Measurements from ENCODE around the gene THPO. TPM values are rescaled to one million over a fixed set of nuclear protein-coding genes. Genes with fewer than 3 reads are reported as not detected.

THPO gene
- total and polyA plus RNA-seq, 10 of the 15 experiments (the other 5 are each of a cell fraction or from before 2014, with no cell fraction given): not detected

- BruUV-seq (replicated peaks): no TSS peak
- Histone ChIP-seq H3K4me1 (ENCODE audit: control insufficient read depth, insufficient read depth, low read length) (no peaks in the 10 kb centered on the region), H3K79me2 (ENCODE audit: control insufficient read depth, insufficient read depth, low read length) (no peaks in the 10 kb centered on the region), H3K4me2 (ENCODE audit: control insufficient read depth, insufficient read depth) (no peak overlapping the region), H3K9me3 (replicated peaks; ENCODE audit: control insufficient read depth, insufficient read depth, low read length) (no peaks in the 10 kb centered on the region), H3K9ac (ENCODE audit: control insufficient read depth, insufficient read depth, low read length) (no peak overlapping the region), H3K4me3 (no peak overlapping the region), H2AFZ (ENCODE audit: control insufficient read depth, low read depth, low read length) (no peak overlapping the region), H3K27ac (ENCODE audit: control insufficient read depth, insufficient read depth) (no peak overlapping the region), H3K27me3 (replicated peaks in 1 of 2; ENCODE audit: control insufficient read depth in 2 of 2, insufficient read depth in 2 of 2, low read length in 1 of 2) (no peaks in the 10 kb centered on the region; a peak in 1 of 4 replicates), H4K20me1 (ENCODE audit: control insufficient read depth, insufficient read depth) (no peaks in the 10 kb centered on the region), H3K36me3 (ENCODE audit: control insufficient read depth in 2 of 2, insufficient read depth in 2 of 2, low read length in 1 of 2) (no peaks in the 10 kb centered on the region)
- WGBS (ENCODE audit: insufficient coverage, insufficient replicate concordance, low lambda C conversion rate, missing lambda C conversion rate): 25% methylated on average over 12 of the region's 12 CpGs
- CTCF ChIA-PET: no interaction called here
- intact Hi-C loops (cut with micrococcal nuclease; ENCODE audit: unreplicated experiment) (no loop called here), in situ Hi-C loops (cut with MboI) (no loop called here)
- ATAC-seq: no peak
- POLR2A ChIA-PET: no interaction called here
- RAD21 ChIA-PET (ENCODE audit: unreplicated experiment): no interaction called here
- FAIRE-seq: no peak
- DNase-seq (ENCODE audit: low read depth, low spot score): no peak
- no peak for TF ChIP-seq NR2C2 (IDR thresholded peaks at IDR 0.05; ENCODE audit: borderline replicate concordance, control insufficient read depth, insufficient read length, low read depth)
- no peak for TF ChIP-seq HDAC6 (IDR thresholded peaks at IDR 0.05; ENCODE audit: unreplicated experiment)
- no peak for TF ChIP-seq USF1 (IDR thresholded peaks at IDR 0.05; ENCODE audit: borderline replicate concordance, extremely low read length, insufficient read depth, low read depth, low read length)
- no peak for TF ChIP-seq CREM (IDR thresholded peaks at IDR 0.05; ENCODE audit: low read depth)
- no peak for TF ChIP-seq EP300 (IDR thresholded peaks at IDR 0.05; ENCODE audit: borderline replicate concordance in 1 of 2, control insufficient read depth in 1 of 2, low read depth in 2 of 2, low read length in 2 of 2)
- TF ChIP-seq, protein P1, sequence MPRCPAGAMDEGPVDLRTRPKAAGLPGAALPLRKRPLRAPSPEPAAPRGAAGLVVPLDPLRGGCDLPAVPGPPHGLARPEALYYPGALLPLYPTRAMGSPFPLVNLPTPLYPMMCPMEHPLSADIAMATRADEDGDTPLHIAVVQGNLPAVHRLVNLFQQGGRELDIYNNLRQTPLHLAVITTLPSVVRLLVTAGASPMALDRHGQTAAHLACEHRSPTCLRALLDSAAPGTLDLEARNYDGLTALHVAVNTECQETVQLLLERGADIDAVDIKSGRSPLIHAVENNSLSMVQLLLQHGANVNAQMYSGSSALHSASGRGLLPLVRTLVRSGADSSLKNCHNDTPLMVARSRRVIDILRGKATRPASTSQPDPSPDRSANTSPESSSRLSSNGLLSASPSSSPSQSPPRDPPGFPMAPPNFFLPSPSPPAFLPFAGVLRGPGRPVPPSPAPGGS (IDR thresholded peaks at IDR 0.05; ENCODE audit: borderline replicate concordance, insufficient read depth, low read depth, low read length, poor library complexity, severe bottlenecking): no peak
- no peak for TF ChIP-seq ETV6 (conservative IDR thresholded peaks at IDR 0.05 in 1 of 2, IDR thresholded peaks at IDR 0.05 in 1 of 2; ENCODE audit: borderline replicate concordance in 1 of 2, low read depth in 1 of 2)
- no peak for TF ChIP-seq NR2C1 (IDR thresholded peaks at IDR 0.05)
- SMC1A ChIA-PET (ENCODE audit: uncharacterized antibody, unreplicated experiment): no interaction called here
Measured at GRCh38 chr3:184426691-184427141, 48.7 kb upstream of the THPO start.
